Stimulated activated CD4-positive, alpha-beta T cell treated with anti-CD3 and anti-CD28 coated beads, Interleukin-2, amount 100 ng/mL, for 4 hours (primary cell): ENCODE results near the gene KHK.

ENCODE experiments used
- DNase-seq: peaks from one replicate; pipeline ENCODE4 v3.0.0-alpha.2; 2020; ENCODE audit warnings: low read depth

The KHK gene

GRCh38 chr2:27086724-27087593, at the start of gene KHK:
TSS of gene KHK (plus strand) at chr2:27086772. CDS start at chr2:27087260, 488 bp downstream.
- DNase-seq = no peak

GRCh38 chr2:27038012-27038411, 48.6 kb upstream of the KHK start:
- DNase-seq = no peak

- no peak for DNase-seq
Measured at GRCh38 chr2:27038631-27039339, 47.8 kb upstream of the KHK start.

- DNase-seq = no peak
Measured at GRCh38 chr2:27039426-27039825, 47.1 kb upstream of the KHK start.

GRCh38 chr2:27039871-27040270, 46.7 kb upstream of the KHK start:
- DNase-seq = no peak

GRCh38 chr2:27040282-27040681, 46.3 kb upstream of the KHK start:
- no peak for DNase-seq

- no peak for DNase-seq
Measured at GRCh38 chr2:27041752-27042151, 44.8 kb upstream of the KHK start.

GRCh38 chr2:27042159-27042661, 44.4 kb upstream of the KHK start:
- DNase-seq = no peak

GRCh38 chr2:27042985-27043634, 43.5 kb upstream of the KHK start:
- DNase-seq = no peak

- DNase-seq = peak; percentile 60
Measured at GRCh38 chr2:27049422-27050280, 36.9 kb upstream of the KHK start.

GRCh38 chr2:27050281-27050995, 36.1 kb upstream of the KHK start:
- peak; percentile 82 for DNase-seq

GRCh38 chr2:27050996-27051901, 35.3 kb upstream of the KHK start, which contains the start of gene AGBL5:
TSS of gene AGBL5 (plus strand) at chr2:27051668. CDS start at chr2:27052959, 1,291 bp downstream.
- DNase-seq = peak; percentile 93

- DNase-seq = peak; percentile 31
Measured at GRCh38 chr2:27051902-27052645, 34.5 kb upstream of the KHK start.

- no peak for DNase-seq
Measured at GRCh38 chr2:27053321-27053720, 33.3 kb upstream of the KHK start.

- DNase-seq = no peak
Measured at GRCh38 chr2:27053776-27054175, 32.8 kb upstream of the KHK start.

- no peak for DNase-seq
Measured at GRCh38 chr2:27054721-27055120, 31.9 kb upstream of the KHK start.

GRCh38 chr2:27057184-27057583, 29.4 kb upstream of the KHK start:
- no peak for DNase-seq

- DNase-seq = no peak
Measured at GRCh38 chr2:27058210-27058609, 28.4 kb upstream of the KHK start.
